Measurements from ENCODE around the gene CCT6A. TPM values are rescaled to one million over a fixed set of nuclear protein-coding genes. Genes with fewer than 3 reads are reported as not detected.
"Not testable (repeated sequence)": the region's sequence is repeated elsewhere in the genome, so short reads cannot be mapped to it uniquely, and the experiment has no call there.

CCT6A gene
- total RNA-seq, 1 donor, result 193 TPM

DNA sequence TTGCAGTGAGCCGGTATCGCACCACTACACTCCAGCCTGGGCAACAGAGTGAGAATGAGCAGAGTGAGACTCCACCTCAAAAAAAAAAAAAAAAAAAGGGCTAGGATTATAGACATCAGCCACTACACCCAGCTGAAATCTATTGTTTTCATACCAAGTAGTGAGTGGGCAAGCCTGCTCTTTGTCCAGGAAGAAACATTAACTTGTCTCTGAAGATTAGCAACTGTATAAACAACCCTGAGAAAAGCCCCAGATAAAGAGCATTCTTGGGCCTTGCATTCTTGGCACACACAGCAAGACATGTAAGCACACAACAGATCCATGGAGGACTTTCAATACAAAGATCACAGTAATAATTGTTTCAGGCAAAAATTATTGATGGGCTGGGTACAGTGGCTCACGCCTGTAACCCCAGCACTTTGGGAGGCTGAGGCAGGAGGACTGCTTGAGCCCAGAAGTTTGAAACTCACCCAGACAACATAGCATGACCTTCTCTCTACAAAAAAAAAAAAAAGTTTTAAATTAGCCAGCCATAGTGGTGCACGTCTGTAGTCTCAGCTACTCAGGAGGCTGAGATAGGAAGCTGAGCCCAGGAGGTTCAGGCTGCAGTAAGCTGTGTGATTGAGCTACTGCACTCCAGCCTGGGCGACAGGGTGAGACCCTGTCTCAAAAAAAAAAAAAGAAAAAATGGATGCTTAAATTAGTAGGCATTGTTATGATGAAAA lies 4.7 kb upstream of the CCT6A start:
- H3K4me3 ChIP-seq (ENCODE audit: low read depth, low read length), result no peak overlapping the region
- TF ChIP-seq, protein P1, sequence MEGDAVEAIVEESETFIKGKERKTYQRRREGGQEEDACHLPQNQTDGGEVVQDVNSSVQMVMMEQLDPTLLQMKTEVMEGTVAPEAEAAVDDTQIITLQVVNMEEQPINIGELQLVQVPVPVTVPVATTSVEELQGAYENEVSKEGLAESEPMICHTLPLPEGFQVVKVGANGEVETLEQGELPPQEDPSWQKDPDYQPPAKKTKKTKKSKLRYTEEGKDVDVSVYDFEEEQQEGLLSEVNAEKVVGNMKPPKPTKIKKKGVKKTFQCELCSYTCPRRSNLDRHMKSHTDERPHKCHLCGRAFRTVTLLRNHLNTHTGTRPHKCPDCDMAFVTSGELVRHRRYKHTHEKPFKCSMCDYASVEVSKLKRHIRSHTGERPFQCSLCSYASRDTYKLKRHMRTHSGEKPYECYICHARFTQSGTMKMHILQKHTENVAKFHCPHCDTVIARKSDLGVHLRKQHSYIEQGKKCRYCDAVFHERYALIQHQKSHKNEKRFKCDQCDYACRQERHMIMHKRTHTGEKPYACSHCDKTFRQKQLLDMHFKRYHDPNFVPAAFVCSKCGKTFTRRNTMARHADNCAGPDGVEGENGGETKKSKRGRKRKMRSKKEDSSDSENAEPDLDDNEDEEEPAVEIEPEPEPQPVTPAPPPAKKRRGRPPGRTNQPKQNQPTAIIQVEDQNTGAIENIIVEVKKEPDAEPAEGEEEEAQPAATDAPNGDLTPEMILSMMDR (IDR thresholded peaks at IDR 0.05; ENCODE audit: insufficient read depth, low read length), result no peak
- peak; percentile 98 for DNase-seq (ENCODE audit: low read depth)

DNA sequence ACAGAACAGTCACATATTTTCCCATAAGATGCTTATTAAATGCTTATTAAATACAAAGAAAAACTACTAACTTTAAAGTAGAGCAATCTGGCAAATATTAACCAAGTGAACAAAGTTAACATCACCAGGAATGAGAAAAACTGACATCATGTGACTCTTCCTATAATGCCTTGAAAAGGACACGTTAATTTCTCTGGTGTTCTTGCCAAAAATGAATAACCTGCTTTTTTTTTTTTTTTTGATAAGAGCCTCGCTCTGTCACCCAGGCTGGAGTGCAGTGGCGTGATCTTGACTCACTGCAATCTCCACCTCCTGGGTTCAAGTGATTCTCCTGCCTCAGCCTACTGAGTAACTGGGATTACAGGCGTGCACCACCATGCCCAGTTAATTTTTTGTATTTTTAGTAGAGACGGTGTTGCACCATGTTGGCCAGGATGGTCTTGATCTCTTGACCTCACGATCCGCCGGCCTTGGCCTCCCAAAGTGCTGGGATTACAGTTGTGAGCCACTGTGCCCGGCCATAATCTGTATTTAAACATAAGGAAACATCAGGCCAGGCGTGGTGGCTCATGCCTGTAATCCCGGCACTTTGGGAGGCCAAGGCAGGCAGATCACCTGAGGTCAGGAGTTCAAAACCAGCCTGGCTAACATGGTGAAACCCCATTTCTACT lies 4.0 kb upstream of the CCT6A start:
- peak; percentile 72 for DNase-seq (ENCODE audit: low read depth)
- H3K4me3 ChIP-seq (ENCODE audit: low read depth, low read length), result not testable (repeated sequence)

DNA sequence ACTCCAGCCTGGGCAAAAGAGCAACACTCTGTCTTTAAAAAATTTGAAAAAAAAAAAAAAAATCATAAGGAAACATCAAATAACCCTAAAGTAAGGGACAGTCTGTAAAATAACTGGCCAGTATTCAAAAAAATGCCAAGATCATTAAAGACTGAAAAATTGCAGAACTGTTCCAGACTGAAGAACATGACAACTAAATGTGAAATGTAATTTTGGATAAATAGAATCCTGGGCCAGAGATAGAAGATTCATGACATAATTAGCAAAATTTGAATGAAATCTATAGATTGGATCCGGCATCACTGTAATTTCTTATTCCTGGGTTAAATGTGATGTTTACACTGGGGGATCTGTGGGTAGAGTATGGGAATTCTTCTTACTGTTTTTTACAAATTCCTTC lies 3.3 kb upstream of the CCT6A start:
- TF ChIP-seq, protein P1 (IDR thresholded peaks at IDR 0.05; ENCODE audit: insufficient read depth, low read length), result no peak
- no peak for DNase-seq (ENCODE audit: low read depth)
- H3K4me3 ChIP-seq (ENCODE audit: low read depth, low read length), result no peak overlapping the region

DNA sequence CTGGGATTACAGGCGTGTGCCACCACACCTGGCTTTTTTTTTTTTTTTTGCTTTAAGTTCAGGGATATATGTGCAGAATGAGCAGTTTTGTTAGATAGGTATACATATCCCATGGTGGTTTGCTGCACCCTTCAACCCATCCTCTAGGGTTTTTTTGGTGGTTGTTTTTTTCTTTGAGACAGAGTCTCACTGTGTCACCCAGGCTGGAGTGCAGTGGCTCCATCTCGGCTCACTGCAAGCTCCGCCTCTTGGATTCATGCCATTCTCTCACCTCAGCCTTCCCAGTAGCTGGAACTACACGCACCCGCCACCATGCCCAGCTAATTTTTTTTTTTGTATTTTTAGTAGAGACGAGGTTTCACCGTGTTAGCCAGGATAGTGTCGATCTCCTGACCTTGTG lies 2.8 kb upstream of the CCT6A start:
- not testable (repeated sequence) for DNase-seq (ENCODE audit: low read depth); H3K4me3 ChIP-seq (ENCODE audit: low read depth, low read length)

DNA sequence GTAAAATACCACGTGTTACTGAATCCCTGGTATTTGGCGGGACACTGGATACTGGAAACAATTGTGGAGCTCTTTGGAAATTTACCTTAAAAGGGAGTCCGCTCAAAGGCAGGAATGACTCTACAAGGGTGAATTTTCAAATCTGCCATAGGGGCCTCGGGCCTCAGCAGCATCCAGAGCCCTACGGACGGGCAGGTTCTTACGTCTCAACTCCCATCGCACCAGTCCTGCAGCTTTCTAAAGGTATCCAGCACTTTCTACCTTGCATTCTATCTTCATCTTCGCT lies 569 bp upstream of the CCT6A start:
- peak overlapping the region; percentile 92 for H3K4me3 ChIP-seq (ENCODE audit: low read depth, low read length)
- TF ChIP-seq, protein P1 (IDR thresholded peaks at IDR 0.05; ENCODE audit: insufficient read depth, low read length), result no peak
- DNase-seq (ENCODE audit: low read depth), result no peak

DNA sequence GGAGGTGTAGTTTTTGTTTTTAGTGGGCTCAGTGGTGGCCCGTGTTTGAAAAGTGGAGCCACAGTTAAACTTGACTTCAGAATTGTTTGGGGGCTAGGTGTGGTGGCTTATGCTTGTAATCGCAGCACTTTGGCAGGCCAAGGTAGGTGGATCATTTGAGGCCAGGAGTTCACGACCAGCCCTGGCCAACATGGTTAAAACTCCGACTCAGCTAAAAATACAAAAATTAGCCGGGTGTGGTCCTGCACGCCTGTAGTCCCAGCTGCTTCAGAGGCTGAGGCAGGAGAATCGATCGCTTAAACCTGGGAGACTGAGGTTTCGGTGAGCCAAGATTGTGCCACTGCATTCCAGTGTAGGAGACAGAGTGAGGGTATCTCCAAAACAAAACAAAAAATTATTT lies 1.8 kb downstream of the CCT6A start:
- no peak for DNase-seq (ENCODE audit: low read depth)
- TF ChIP-seq, protein P1 (IDR thresholded peaks at IDR 0.05; ENCODE audit: insufficient read depth, low read length), result no peak
- peak overlapping the region; percentile 6 for H3K4me3 ChIP-seq (ENCODE audit: low read depth, low read length)

DNA sequence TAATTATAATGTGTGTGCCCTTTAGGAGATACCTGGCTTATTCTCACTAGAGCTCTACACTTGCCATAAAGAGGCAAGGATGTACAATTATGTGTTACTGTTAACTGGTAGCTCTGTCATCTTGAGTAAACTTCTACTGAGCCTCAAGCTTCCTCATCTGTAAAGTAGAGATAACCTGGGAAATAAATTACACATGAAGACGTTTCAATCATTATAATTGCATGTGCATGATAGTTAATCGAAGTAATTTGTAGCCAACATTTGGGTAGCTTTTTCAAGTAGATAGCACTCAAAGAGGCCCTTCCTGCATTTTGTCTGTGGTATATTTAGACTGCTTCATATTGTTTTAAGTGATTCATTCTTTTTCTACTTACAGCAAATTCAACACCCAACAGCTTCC lies 2.4 kb downstream of the CCT6A start:
- DNase-seq (ENCODE audit: low read depth), result no peak
- H3K4me3 ChIP-seq (ENCODE audit: low read depth, low read length), result no peak overlapping the region
- TF ChIP-seq, protein P1 (IDR thresholded peaks at IDR 0.05; ENCODE audit: insufficient read depth, low read length), result no peak

DNA sequence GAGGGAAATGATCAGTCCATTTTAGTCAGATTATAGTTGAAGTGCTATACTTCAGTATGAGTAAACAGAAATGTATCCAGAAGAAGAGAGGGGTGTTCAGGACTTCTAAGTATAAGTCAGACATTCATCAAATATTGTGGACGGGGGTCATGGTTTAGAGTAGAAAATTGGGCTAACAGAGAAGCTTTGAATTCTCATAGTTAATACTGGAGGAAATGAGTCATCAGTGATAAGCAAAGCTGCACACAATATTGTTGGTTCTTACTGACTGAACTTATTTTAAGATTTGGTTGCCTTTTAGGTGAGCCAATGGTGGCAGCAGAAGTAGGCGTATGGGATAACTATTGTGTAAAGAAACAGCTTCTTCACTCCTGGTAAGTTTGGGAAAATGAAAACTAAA lies 10.8 kb downstream of the CCT6A start:
- DNase-seq (ENCODE audit: low read depth), result peak; percentile 83
- TF ChIP-seq, protein P1 (IDR thresholded peaks at IDR 0.05; ENCODE audit: insufficient read depth, low read length), result no peak
- H3K4me3 ChIP-seq (ENCODE audit: low read depth, low read length), result peak overlapping the region; percentile 26

Data from fibroblast of the aortic adventitia (primary cell).